ENCODE results near the gene ROCK1. TPM values are rescaled to one million over a fixed set of nuclear protein-coding genes. Genes with fewer than 3 reads are reported as not detected.

The ROCK1 gene
- total and polyA plus RNA-seq, 9 of the 15 experiments (the other 6 are each of a cell fraction or from before 2014, with no cell fraction given) = 7.4 to 28.6 (median 17.7) TPM

GRCh38 chr18:21110713-21111345 lies 784 bp downstream of the ROCK1 start (continued):
- TF ChIP-seq, protein P1, sequence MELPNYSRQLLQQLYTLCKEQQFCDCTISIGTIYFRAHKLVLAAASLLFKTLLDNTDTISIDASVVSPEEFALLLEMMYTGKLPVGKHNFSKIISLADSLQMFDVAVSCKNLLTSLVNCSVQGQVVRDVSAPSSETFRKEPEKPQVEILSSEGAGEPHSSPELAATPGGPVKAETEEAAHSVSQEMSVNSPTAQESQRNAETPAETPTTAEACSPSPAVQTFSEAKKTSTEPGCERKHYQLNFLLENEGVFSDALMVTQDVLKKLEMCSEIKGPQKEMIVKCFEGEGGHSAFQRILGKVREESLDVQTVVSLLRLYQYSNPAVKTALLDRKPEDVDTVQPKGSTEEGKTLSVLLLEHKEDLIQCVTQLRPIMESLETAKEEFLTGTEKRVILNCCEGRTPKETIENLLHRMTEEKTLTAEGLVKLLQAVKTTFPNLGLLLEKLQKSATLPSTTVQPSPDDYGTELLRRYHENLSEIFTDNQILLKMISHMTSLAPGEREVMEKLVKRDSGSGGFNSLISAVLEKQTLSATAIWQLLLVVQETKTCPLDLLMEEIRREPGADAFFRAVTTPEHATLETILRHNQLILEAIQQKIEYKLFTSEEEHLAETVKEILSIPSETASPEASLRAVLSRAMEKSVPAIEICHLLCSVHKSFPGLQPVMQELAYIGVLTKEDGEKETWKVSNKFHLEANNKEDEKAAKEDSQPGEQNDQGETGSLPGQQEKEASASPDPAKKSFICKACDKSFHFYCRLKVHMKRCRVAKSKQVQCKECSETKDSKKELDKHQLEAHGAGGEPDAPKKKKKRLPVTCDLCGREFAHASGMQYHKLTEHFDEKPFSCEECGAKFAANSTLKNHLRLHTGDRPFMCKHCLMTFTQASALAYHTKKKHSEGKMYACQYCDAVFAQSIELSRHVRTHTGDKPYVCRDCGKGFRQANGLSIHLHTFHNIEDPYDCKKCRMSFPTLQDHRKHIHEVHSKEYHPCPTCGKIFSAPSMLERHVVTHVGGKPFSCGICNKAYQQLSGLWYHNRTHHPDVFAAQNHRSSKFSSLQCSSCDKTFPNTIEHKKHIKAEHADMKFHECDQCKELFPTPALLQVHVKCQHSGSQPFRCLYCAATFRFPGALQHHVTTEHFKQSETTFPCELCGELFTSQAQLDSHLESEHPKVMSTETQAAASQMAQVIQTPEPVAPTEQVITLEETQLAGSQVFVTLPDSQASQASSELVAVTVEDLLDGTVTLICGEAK (IDR thresholded peaks at IDR 0.05) = no peak
- TF ChIP-seq, protein P1 (CRISPR knock-in tag; IDR thresholded peaks at IDR 0.05) = no peak
- TF ChIP-seq RBM15 (IDR thresholded peaks at IDR 0.05; ENCODE audit: insufficient read depth, low read length) = no peak
- TF ChIP-seq ELK1 (CRISPR knock-in tag; IDR thresholded peaks at IDR 0.05) = no peak
- TF ChIP-seq SMAD4 (CRISPR knock-in tag; conservative IDR thresholded peaks at IDR 0.05) = 0 out of 2 replicates have a peak, but pooled peaks have one; percentile 23
- TF ChIP-seq, protein P2, sequence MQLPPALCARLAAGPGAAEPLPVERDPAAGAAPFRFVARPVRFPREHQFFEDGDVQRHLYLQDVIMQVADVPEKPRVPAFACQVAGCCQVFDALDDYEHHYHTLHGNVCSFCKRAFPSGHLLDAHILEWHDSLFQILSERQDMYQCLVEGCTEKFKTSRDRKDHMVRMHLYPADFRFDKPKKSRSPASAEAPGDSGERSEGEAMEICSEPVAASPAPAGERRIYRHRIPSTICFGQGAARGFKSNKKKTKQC (CRISPR knock-in tag; IDR thresholded peaks at IDR 0.05) = no peak
- no peak for TF ChIP-seq NRF1 (conservative IDR thresholded peaks at IDR 0.05 in 1 of 2, IDR thresholded peaks at IDR 0.05 in 1 of 2)
- TF ChIP-seq E2F1 (CRISPR knock-in tag; IDR thresholded peaks at IDR 0.05) = no peak
- no peak for TF ChIP-seq HNRNPLL (IDR thresholded peaks at IDR 0.05; ENCODE audit: low read depth, low read length, poor library complexity, severe bottlenecking)
- TF ChIP-seq BRD4 (IDR thresholded peaks at IDR 0.05) = 0 out of 2 replicates have a peak, but pooled peaks have one; percentile 19
